Keratinocyte (primary cell): ENCODE results near the gene NCF4. TPM values are rescaled to one million over a fixed set of nuclear protein-coding genes. Genes with fewer than 3 reads are reported as not detected.

Experiments
- DNase-seq: peaks from one replicate; pipeline ENCODE4 v3.0.0-alpha.2; 2011; ENCODE audit warnings: low read depth, missing footprints, low spot score
- FAIRE-seq: peaks from 2 replicates; lab custom pipeline; 2011; peaks lifted over from hg19 to GRCh38; lab: Jason Lieb, UNC
- H2AFZ ChIP-seq: 2 replicates; pipeline ENCODE4 v1.6.0; 2012; ENCODE audit warnings: low read length, control low read depth, inconsistent platforms; ENCODE audit not compliant: control insufficient read depth
- H3K27ac ChIP-seq: 2 replicates; pipeline ENCODE4 v1.5.1; 2011; ENCODE audit warnings: low read length; ENCODE audit not compliant: control insufficient read depth, insufficient read depth
- H3K27me3 ChIP-seq: 3 replicates; pipeline ENCODE4 v1.6.0; 2011; ENCODE audit warnings: low read length; ENCODE audit not compliant: control insufficient read depth, insufficient read depth; ENCODE audit errors: extremely low read depth
- H3K36me3 ChIP-seq, 2 experiments: 2 replicates in 1 of 2; 3 replicates in 1 of 2; pipeline ENCODE4 v1.5.1; 2011; ENCODE audit warnings: low read length in 2 of 2, mild to moderate bottlenecking in 1 of 2; ENCODE audit not compliant: control insufficient read depth in 2 of 2, insufficient read depth in 2 of 2; ENCODE audit errors: extremely low read depth in 1 of 2
- H3K4me1 ChIP-seq: 3 replicates; pipeline ENCODE4 v1.5.1; 2011; ENCODE audit warnings: low read length; ENCODE audit not compliant: control insufficient read depth, insufficient read depth; ENCODE audit errors: extremely low read depth
- H3K4me2 ChIP-seq: 3 replicates; pipeline ENCODE4 v1.6.0; 2011; ENCODE audit warnings: low read depth, low read length; ENCODE audit not compliant: control insufficient read depth, insufficient read depth; ENCODE audit errors: extremely low read depth
- H3K4me3 ChIP-seq, 3 experiments: fragments of 200-600 bp in 1 of 3; sonication (generic) in 1 of 3; 2 replicates in 2 of 3; 3 replicates in 1 of 3; pipeline ENCODE4 v1.5.1; 2011 to 2016; ENCODE audit warnings: low read length in 3 of 3, mild to moderate bottlenecking in 3 of 3, control low read depth in 2 of 3, inconsistent platforms in 1 of 3, low read depth in 1 of 3, mixed read lengths in 1 of 3, mixed run types in 1 of 3, moderate library complexity in 1 of 3; ENCODE audit not compliant: control insufficient read depth in 2 of 3, insufficient read depth in 2 of 3; ENCODE audit errors: extremely low read depth in 1 of 3
- H3K79me2 ChIP-seq: 2 replicates; pipeline ENCODE4 v1.6.0; 2012; ENCODE audit warnings: low read length; ENCODE audit not compliant: control insufficient read depth, insufficient read depth
- H3K9ac ChIP-seq: 3 replicates; pipeline ENCODE4 v1.6.0; 2011; ENCODE audit warnings: low read length; ENCODE audit not compliant: control insufficient read depth, insufficient read depth; ENCODE audit errors: extremely low read depth
- H3K9me1 ChIP-seq: 3 replicates; pipeline ENCODE4 v1.6.0; 2011; ENCODE audit warnings: low read length; ENCODE audit not compliant: control insufficient read depth, insufficient read depth; ENCODE audit errors: extremely low read depth
- H3K9me3 ChIP-seq: 2 replicates; pipeline ENCODE4 v1.5.1; 2012; ENCODE audit warnings: low read depth, low read length; ENCODE audit not compliant: control insufficient read depth
- H4K20me1 ChIP-seq: 3 replicates; pipeline ENCODE4 v1.6.0; 2011; ENCODE audit warnings: low read length; ENCODE audit not compliant: control insufficient read depth, insufficient read depth; ENCODE audit errors: extremely low read depth
- CTCF ChIP-seq, 3 experiments: IDR thresholded peaks in 1 of 3; conservative IDR thresholded peaks in 1 of 3; optimal IDR thresholded peaks in 1 of 3; 2 replicates in 2 of 3; 3 replicates in 1 of 3; pipeline versions ENCODE3 to v1.5.1; 2011; ENCODE audit warnings: low read length in 3 of 3, mild to moderate bottlenecking in 3 of 3, moderate library complexity in 2 of 3, control low read depth in 1 of 3, inconsistent platforms in 1 of 3; ENCODE audit not compliant: insufficient read depth in 2 of 3; ENCODE audit errors: extremely low read depth in 1 of 3
- EZH2 ChIP-seq: IDR thresholded peaks from one replicate; pipeline ENCODE4 v1.6.1; 2012; ENCODE audit warnings: inconsistent platforms, mild to moderate bottlenecking, low read length, moderate library complexity
- dilution Hi-C: fragments of 300-500 bp; cut with MboI; formaldehyde crosslinking; loops from one replicate; pipeline ENCODE4 v1.7.0; 2020; ENCODE audit warnings: low sequenced_read_pairs; ENCODE audit not compliant: extremely low pct_ligation_motif_present
- polyA plus RNA-seq, 5 experiments: library from polyadenylated mRNA; depleted of rRNA in 3 of 5; stranded (reverse) in 3 of 5; stranded (forward) in 1 of 5; unstranded in 1 of 5; fragments of >200 nt; gene quantifications; 1 replicate in 1 of 5; 2 replicates in 3 of 5; 3 replicates in 1 of 5; pipeline versions ENCODE4 v1.2.1 to v1.2.3, GENCODE V29; 2011 to 2012; ENCODE audit warnings: missing spikeins in 2 of 5, low read depth in 1 of 5, low replicate concordance in 1 of 5

NCF4 gene
- polyA plus RNA-seq, 1 donor (not counting 4 experiments of a cell fraction or from before 2014, with no cell fraction given): 0.42 TPM

- dilution Hi-C loops: no loop called here
- H3K9me1 ChIP-seq: no peaks in the 10 kb centered on the region
- no peak overlapping the region for H2AFZ ChIP-seq
- no peaks in the 10 kb centered on the region for H4K20me1 ChIP-seq
- no peaks in the 10 kb centered on the region for H3K79me2 ChIP-seq
- no peaks in the 10 kb centered on the region for H3K4me1 ChIP-seq
- H3K27me3 ChIP-seq: no peaks in the 10 kb centered on the region
- H3K27ac ChIP-seq: no peak overlapping the region
- FAIRE-seq (no peak), DNase-seq (no peak)
- H3K9me3 ChIP-seq: no peaks in the 10 kb centered on the region
- H3K9ac ChIP-seq: no peak overlapping the region
- H3K4me2 ChIP-seq: no peak overlapping the region
- TF ChIP-seq EZH2 (no peak), CTCF (optimal IDR thresholded peaks at IDR 0.05 in 1 of 3, IDR thresholded peaks at IDR 0.05 in 1 of 3, conservative IDR thresholded peaks at IDR 0.05 in 1 of 3; ENCODE audit: extremely low read depth in 1 of 3, insufficient read depth in 2 of 3, low read length in 3 of 3) (no peak)
- no peak overlapping the region for H3K4me3 ChIP-seq
- no peaks in the 10 kb centered on the region for H3K36me3 ChIP-seq
Measured at GRCh38 chr22:36884349-36885158, 23.7 kb downstream of the NCF4 start.

- DNase-seq (no peak), FAIRE-seq (no peak)
- Histone ChIP-seq H3K4me2 (no peak overlapping the region), H4K20me1 (no peaks in the 10 kb centered on the region), H3K4me1 (no peaks in the 10 kb centered on the region), H3K36me3 (no peaks in the 10 kb centered on the region), H3K9me3 (no peaks in the 10 kb centered on the region), H3K27me3 (no peaks in the 10 kb centered on the region), H2AFZ (no peak overlapping the region), H3K27ac (no peak overlapping the region), H3K9ac (no peak overlapping the region), H3K4me3 (no peak overlapping the region), H3K79me2 (no peaks in the 10 kb centered on the region), H3K9me1 (no peaks in the 10 kb centered on the region)
- TF ChIP-seq EZH2 (no peak), CTCF (optimal IDR thresholded peaks at IDR 0.05 in 1 of 3, IDR thresholded peaks at IDR 0.05 in 1 of 3, conservative IDR thresholded peaks at IDR 0.05 in 1 of 3; ENCODE audit: extremely low read depth in 1 of 3, insufficient read depth in 2 of 3, low read length in 3 of 3) (no peak)
- dilution Hi-C loops: no loop called here
Measured at GRCh38 chr22:36885474-36885873, 24.7 kb downstream of the NCF4 start.
